DOHH2 (cell line): Measurements from ENCODE around the gene TNP1.

Source experiments
- EZH2phosphoT487 ChIP-seq: fragments of 200-600 bp; sonication (generic); IDR thresholded peaks from 2 replicates; pipeline ENCODE4 v1.6.1; 2017; ENCODE audit warnings: borderline replicate concordance, mild to moderate bottlenecking, antibody characterized with exemption, low read length, moderate library complexity, mixed read lengths
- TF ChIP-seq, protein P1 (sequence below): fragments of 200-600 bp; sonication (generic); IDR thresholded peaks from one replicate; pipeline ENCODE4 v1.5.1; 2014; ENCODE audit warnings: antibody characterized with exemption, mild to moderate bottlenecking, low read depth, low read length; ENCODE audit not compliant: poor library complexity, severe bottlenecking

DNA sequence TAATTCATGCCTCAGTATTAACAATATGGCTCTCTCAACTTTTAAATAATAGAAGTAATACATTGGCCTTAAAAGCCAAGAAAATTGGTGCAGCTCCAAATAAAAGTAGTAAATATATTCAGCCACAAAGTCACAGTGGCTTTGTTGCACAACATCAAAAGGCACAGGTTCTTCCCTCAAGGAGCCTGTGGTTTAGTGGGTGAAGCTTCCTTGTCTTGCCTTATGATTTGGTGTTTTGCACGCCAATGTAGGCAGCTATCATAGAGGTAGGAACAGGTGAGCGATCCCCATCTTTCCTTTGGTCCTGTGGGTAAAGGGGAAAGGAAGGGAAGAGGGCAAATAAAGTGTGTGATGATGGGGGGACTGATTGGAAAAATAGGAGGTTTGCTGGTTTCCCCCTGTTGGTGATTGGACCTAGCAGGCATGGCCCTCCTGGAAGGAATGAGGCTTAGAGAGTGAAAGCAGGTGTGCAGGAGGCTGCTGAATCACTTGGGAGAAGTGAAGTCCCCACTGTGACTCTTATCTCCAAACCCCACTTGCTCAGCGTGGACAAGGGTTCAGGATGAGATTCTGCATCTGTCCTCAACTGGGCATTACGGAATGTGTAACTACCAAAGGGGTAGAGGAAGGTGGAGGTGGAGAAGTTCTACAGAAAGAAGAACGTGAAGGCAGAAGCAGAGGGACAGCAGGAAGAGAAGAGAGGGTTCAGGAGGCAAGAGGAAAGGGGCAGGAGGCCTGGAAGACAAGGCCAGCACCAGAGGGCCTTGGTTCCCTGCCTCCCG is 20.1 kb upstream of the TNP1 start:
- TF ChIP-seq, protein P1, sequence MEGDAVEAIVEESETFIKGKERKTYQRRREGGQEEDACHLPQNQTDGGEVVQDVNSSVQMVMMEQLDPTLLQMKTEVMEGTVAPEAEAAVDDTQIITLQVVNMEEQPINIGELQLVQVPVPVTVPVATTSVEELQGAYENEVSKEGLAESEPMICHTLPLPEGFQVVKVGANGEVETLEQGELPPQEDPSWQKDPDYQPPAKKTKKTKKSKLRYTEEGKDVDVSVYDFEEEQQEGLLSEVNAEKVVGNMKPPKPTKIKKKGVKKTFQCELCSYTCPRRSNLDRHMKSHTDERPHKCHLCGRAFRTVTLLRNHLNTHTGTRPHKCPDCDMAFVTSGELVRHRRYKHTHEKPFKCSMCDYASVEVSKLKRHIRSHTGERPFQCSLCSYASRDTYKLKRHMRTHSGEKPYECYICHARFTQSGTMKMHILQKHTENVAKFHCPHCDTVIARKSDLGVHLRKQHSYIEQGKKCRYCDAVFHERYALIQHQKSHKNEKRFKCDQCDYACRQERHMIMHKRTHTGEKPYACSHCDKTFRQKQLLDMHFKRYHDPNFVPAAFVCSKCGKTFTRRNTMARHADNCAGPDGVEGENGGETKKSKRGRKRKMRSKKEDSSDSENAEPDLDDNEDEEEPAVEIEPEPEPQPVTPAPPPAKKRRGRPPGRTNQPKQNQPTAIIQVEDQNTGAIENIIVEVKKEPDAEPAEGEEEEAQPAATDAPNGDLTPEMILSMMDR: no peak
- no peak for TF ChIP-seq EZH2phosphoT487
